GM18873 (cell line): ENCODE data around the gene TNFRSF6B.
"Not testable (repeated sequence)": the region's sequence is repeated elsewhere in the genome, so short reads cannot be mapped to it uniquely, and the experiment has no call there.

ENCODE experiments used
- ATAC-seq: cut with Tn5 transposase; IDR thresholded peaks from one replicate; pipeline ENCODE4 v1.9.1; 2021; ENCODE audit warnings: mild to moderate bottlenecking, moderate library complexity, moderate number of reproducible peaks; ENCODE audit not compliant: unreplicated experiment, low FRiP score

The TNFRSF6B gene, protein sequence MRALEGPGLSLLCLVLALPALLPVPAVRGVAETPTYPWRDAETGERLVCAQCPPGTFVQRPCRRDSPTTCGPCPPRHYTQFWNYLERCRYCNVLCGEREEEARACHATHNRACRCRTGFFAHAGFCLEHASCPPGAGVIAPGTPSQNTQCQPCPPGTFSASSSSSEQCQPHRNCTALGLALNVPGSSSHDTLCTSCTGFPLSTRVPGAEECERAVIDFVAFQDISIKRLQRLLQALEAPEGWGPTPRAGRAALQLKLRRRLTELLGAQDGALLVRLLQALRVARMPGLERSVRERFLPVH

DNA sequence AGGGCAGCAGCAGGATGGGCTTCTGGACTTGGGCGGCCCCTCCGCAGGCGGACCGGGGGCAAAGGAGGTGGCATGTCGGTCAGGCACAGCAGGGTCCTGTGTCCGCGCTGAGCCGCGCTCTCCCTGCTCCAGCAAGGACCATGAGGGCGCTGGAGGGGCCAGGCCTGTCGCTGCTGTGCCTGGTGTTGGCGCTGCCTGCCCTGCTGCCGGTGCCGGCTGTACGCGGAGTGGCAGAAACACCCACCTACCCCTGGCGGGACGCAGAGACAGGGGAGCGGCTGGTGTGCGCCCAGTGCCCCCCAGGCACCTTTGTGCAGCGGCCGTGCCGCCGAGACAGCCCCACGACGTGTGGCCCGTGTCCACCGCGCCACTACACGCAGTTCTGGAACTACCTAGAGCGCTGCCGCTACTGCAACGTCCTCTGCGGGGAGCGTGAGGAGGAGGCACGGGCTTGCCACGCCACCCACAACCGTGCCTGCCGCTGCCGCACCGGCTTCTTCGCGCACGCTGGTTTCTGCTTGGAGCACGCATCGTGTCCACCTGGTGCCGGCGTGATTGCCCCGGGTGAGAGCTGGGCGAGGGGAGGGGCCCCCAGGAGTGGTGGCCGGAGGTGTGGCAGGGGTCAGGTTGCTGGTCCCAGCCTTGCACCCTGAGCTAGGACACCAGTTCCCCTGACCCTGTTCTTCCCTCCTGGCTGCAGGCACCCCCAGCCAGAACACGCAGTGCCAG, at the start of gene TNFRSF6B:
TSS of gene TNFRSF6B (plus strand) at position 25 of the 729 bp plus-strand sequence. CDS start at position 141, 116 bp downstream.
- ATAC-seq, result no peak

DNA sequence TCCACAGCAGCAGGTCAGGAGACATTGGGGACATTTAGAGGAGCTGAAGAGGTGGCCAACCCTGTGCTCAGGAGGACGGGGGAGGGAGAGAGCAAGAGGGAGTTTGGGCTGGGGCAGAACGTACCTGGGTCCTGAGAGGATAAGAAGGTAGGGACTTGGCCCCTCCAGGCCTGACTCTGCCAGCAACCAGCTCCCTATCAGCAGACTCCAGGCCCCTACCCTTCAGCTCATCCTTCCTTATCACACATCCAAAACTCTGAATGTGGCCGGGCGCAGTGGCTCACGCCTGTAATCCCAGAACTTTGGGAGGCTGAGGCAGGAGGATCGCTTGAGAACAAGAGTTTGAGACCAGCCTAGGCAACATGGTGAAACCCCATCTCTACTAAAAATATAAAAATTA, 48.3 kb upstream of the TNFRSF6B start:
- ATAC-seq, result no peak

DNA sequence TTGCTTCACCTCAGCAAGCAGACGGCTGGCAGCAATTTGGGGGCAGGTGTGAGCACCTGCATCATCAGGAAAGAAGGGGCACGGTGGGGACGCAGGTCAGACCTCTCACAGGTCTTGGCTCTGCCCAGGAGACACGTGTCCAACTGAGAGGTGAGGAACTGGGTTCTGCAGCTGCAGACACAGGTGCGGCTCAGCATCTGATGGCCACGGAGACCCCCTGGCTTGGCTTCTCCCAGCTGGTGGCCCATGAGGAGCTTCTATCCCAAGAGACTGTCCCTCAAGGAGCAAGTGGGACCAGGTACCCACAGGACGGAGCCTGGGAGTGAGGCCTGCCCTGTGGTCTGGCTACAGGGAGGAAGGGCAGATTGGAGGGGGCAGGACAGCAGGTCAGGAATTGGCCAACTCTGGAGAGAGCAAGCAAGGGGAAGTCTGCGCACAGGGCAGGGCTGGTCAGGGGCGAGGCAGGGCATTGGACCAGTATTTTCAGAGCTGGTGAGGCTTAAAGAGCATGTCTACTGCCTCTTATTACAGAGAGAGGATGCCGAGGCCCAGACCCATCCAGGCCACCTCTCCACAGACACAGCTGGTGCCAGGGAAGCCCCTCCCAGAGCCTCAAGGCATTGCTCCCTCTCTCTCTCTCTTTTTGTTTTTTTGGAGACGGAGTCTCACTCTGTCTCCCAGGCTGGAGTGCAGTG, 47.4 kb upstream of the TNFRSF6B start:
- ATAC-seq, result no peak

DNA sequence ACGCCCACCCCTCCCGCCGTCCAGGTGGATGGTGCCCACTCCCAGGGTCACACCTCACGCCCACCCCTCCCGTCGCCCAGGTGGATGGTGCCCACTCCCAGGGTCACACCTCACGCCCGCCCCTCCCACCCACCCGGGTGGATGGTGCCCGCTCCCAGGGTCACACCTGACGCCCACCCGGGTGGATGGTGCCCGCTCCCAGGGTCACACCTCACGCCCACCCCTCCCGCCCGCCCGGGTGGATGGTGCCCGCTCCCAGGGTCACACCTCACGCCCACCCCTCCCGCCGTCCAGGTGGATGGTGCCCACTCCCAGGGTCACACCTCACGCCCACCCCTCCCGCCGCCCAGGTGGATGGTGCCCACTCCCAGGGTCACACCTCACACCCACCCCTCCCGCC, 46.0 kb upstream of the TNFRSF6B start:
- ATAC-seq, result not testable (repeated sequence)

DNA sequence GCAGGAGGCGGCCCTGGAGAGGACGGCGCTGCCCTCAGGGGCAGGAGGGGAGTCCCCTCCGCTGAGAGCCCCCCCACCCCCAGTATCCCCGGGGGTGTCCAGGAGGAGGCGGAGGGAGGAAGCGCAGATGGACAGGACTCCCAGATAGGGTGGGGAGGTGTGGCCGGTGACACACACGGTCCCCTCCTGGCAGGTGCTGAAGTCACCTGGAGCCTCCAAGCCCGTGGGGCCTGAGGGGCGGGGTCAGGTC, 44.6 kb upstream of the TNFRSF6B start:
- ATAC-seq, result no peak

DNA sequence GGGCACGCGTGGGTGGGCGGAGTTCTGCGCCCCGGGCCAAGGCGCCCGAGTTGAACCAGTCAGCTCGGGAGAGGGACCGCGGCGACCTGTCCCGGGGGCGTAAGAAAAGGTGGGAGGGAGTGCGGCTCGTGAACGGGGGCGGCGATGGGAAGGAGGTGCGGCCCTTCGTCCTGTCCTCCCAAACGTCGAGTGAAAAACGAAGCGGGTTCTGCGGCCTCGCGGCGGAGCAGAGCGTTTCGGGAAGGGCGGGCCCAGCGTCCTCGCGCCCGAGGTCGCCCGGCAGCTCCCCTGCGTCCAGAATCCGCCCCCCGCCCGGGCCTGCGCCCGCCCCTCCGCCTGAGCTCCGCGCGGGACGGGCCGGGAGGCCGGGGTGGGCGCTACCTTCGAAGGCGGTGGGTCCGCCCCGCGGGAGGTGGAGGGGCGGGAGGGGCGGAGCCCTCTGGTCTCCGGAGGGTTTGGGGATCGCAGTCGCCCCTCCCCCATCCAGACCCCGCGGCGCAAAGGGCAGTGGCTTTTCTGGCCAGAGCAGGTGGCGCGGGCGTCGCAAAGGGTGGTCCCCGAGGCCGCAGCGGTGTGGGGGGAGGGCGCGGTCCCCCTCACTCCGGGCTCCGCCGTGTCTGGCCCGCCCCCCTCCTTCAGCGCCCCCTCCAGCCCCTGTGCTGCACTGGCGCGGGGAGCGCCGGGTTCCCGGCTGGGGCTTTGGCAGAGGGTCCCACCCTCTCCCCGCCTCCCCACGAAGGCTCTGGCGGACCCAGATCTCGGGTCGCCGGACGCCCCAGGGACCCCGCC, 44.1 kb upstream of the TNFRSF6B start:
- ATAC-seq, result no peak

DNA sequence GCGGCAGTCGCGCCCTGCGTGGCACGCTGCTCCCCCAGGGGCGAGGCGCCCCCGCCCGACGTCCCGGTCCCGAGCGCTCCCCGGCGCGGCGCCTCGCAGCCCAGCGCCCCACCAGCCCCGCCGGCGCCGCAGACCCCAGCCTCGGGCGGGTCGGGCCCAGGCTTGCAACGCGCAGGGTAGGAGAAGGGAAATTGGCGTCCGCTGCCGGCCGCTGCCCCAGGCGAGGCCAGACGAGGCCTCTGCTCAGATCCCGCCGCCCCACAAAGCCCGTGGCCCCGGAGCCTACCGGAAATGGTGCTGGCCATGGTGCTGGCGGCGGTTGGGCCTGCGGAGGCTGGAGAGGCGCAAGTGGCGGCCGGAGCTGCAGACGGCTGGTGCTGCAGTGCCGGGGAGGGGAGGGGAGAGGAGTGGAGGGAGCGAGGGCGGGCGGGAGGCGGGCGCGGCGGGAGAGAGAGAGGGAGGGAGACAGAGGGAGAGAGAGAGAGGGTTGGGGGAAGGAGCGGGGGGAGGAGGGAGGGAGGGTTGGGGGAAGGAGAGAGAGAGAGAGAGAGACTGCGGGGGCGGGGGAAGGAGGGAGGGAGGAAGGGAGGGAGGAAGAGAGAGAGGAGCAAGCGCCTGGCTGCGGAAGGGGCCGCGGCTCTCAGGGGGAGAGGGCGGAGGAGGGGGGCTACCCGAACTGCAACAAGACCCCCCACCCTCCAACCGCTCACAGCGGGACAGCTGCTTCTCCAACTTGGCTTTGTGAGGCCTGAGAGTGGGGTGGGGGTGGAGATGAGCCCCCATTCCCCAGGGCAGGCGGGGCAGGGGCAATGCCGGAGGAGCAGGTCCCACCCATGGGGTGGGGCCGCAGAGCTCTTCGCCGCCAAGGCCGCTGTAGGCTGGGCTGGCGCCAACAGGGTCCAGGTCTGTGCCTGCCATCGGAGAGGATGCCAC, 43.1 kb upstream of the TNFRSF6B start, which contains the start of gene STMN3:
TSS of gene STMN3 (minus strand) at position 384 of the 933 bp plus-strand sequence. CDS start at position 305, 79 bp downstream.
- no peak for ATAC-seq

DNA sequence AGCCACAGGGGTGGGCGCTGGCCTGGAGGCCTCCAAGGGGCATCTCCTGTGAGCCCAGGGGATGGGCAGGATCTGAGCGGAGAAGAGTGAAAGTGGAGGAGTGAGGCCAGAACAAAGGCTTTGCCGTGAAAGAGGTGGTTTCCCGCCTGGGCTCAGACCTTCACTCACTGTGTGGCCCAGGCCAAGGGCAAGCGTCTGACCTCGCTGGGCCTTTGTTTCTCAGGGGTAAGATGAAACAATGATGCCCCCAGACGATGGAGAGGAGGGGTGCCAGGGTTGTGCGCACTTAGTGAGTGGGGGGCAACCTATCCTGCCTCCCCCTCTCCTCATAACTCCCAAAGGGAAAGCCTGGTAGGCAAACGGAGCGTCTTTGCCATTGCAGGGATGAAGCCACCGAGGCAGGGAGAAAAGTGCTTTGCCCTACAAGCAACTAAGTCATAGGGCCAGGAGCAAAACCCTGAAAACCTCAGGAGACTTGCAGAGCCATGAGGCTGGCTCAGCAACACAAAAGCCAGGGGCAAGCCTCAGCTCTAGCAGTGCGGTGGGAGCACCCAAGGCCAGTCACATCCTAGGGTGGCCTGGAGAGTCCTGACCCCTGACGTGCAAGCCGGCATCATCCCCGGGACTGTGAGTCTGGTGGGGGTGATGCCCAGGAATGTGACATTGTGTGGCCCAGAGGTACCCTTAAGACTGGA, 42.3 kb upstream of the TNFRSF6B start:
- ATAC-seq, result no peak

DNA sequence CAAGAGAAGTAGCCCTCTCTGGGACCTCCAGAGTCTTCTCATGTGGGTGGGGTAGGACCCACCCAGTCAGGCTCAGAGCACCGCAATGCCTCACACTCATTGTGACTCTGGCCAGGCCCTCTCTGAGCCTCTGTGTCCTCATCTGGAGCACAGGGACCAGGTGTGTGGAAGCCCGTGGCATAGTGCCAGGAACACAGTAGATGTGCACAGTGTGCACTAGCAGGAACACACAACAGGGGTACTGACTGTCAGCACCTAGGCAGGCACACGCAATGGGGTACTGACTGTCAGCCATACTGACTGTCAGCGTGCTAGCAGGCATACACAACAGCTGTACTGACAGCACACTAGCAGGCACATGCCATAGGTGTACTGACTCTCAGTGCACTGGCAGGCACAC, 41.2 kb upstream of the TNFRSF6B start:
- no peak for ATAC-seq

DNA sequence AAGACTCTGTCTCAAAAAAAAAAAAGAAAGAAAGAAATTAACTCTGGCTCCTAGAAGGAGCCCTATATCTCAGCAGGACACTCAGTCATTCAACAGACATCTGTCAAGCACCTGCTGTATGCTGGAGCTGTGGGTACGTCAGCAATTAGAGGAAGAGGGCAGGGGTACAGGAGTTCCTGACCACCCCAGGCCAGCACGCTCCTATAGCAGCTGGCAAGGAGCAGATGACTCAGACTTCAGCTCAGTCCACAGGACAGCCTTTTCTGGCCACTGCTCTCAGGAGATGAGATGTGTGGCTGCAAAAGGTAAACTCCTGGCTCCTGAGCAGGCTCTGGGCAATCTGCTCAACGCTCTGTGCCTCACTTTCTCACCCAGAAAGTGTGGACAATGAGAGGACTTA, 40.0 kb upstream of the TNFRSF6B start:
- no peak for ATAC-seq

DNA sequence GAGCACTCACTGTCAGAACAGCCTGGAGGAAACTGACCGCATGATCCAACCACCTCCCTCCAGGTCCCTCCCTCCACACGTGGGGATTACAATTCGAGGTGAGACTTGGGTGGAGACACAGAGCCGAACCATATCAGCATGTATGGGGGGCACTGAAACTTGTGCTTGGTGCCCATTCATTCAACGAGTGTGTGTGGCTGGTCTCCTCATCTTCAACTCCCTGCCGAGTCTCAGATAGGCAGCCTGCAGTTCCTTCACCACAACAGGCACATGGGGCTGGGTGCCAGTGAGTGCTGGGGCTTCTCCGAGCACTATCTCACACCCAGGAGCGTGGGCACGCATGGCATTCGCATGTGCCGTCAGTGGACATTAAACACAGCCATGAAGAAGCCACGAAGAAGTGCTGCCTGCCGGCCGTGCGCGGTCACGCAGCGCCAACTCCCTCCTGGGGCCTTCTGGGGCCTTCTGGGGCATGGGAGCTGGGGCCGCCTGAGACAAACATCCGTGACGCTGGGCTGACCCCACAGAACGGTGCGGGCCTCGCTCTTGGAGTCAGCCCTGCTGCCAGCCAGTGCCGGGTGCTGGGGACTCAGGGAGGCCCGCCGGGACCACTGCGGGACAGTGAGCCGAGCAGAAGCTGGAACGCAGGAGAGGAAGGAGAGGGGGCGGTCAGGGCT, 39.1 kb upstream of the TNFRSF6B start:
- no peak for ATAC-seq

DNA sequence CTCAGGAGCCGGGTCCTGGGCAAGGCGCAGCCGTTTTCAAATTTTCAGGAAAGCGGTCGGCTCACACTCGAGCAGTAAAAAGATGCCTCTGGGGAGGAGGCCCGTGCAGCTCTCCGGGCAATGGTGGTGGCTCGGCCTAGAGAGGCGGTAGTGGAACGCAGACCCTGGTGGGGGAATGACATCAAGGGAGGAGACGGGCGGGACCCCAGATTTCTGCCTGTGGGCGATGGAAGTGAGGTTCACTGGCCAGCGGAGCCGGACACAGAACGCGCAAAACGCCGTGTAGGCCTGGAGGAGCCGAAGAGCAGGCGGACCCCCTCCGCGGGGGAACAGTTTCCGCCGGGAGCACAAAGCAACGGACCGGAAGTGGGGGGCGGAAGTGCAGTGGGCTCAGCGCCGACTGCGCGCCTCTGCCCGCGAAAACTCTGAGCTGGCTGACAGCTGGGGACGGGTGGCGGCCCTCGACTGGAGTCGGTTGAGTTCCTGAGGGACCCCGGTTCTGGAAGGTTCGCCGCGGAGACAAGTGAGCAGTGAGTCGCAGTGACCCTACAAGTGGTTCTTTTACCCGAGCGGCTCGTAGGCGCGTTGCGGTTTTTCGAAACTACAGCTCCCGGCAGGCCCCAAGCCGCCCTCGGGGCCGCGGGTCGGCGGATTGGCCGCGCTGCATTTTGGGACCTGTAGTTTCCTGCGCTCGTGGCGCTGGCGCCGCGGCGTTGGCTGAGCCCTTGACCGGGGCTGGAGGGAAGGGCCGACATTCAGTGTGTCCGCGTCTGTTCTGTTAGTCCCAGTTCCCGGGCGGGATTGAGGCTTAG, 38.3 kb upstream of the TNFRSF6B start, which contains the start of gene RTEL1:
TSS of gene RTEL1 (plus strand) at position 376 of the 812 bp plus-strand sequence. CDS start 1,091 bp downstream, outside the sequence.
- peak; percentile 71 for ATAC-seq

DNA sequence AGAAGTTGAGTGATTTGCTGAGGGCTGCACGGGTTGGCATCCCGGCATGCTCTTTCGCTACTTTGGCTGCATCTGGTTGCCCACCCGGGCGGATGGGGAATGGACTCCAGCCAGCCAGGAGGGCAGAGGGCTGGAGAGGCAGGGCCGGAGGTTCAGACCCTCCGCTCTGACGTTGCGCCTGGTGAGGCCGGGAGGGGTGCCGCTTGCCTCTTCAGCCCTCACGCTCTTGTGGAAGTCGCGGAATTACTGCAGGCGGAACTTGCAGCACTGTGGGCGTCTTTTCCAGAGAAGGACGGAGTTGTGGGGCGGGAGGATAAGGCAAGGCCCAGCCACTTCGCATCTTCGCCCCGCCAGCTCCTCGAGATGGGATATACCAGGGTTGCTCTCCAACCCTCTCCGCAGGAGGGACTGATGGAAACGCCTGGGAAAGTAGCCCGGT, 37.7 kb upstream of the TNFRSF6B start:
- peak; percentile 22 for ATAC-seq

DNA sequence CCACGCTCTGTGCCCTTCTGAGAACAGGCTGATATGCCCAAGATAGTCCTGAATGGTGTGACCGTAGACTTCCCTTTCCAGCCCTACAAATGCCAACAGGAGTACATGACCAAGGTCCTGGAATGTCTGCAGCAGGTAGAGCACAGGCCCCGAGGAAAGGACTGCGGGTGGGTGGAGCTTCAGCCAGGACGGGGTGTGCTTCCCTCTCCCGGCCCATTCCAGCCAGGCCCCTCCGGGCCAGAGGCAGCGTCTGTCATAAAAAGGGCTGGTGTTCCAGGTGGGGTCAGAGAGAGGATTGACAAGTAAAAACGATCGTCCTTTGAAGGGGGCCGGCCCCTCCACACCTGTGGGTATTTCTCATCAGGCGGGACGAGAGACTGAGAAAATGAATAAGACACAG, 37.1 kb upstream of the TNFRSF6B start:
- ATAC-seq, result no peak

DNA sequence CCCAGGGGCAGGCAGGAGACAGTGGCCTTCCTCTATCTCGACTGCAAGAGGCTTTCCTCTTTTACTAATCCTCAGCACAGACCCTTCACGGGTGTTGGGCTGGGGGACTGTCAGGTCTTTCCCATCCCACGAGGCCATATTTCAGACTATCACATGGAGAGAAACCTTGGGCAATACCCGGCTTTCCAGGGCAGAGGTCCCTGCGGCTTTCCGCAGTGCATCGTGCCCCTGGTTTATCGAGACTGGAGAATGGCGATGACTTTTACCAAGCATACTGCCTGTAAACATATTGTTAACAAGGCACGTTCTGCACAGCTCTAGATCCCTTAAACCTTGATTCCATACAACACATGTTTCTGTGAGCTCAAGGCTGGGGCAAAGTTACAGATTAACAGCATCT, 36.3 kb upstream of the TNFRSF6B start:
- ATAC-seq, result not testable (repeated sequence)

DNA sequence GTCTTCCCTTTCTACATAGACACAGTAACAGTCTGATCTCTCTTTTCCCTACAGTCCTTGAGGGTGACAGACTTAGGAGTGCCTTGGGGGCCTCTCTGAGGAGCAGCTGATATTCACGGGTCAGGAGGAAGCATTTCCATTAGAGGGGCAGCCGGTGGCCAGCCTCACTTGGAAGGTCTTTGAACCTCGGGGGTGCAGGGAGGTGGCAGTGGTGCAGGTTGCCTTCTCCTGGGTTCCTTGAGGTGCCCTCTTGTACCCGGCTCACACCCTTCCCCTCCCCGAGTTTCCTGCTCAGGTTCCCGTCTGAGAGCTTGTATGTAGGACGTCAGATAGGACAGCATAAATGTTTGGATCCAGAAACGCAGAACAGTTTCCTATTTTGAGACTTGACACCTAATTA, 35.8 kb upstream of the TNFRSF6B start:
- no peak for ATAC-seq

DNA sequence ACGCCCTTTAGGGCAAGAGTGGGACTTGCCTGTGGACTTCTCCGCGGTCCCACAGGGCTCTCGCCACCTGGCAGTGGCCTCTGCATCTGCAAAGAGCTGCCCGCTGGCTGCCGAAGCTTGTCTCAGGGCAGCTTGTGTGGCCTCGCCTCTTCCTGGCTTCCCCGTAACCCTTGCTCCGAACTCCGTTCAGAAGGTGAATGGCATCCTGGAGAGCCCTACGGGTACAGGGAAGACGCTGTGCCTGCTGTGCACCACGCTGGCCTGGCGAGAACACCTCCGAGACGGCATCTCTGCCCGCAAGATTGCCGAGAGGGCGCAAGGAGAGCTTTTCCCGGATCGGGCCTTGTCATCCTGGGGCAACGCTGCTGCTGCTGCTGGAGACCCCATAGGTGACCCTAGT, 35.3 kb upstream of the TNFRSF6B start:
- ATAC-seq, result no peak
